ENCODE results near the gene KLRF2. TPM values are rescaled to one million over a fixed set of nuclear protein-coding genes. Genes with fewer than 3 reads are reported as not detected.

KLRF2 gene
- total RNA-seq, 2 donors from 2014 or later = not detected

GRCh38 chr12:9925705-9926393, 44.6 kb downstream of the KLRF2 start:
- no peak overlapping the region for H3K27ac Mint-ChIP-seq
- Histone ChIP-seq H3K4me3 (ENCODE audit: low read length) (no peak overlapping the region), H3K9ac (ENCODE audit: extremely low read depth, low read length, poor library complexity, severe bottlenecking) (no peak overlapping the region), H3K9me3 (ENCODE audit: control insufficient read depth, low read length) (no peaks in the 10 kb centered on the region), H3K4me1 (ENCODE audit: control insufficient read depth, insufficient read depth, low read length) (no peaks in the 10 kb centered on the region), H3K27ac (ENCODE audit: low read depth, low read length) (no peak overlapping the region), H3K36me3 (ENCODE audit: control insufficient read depth, insufficient read depth, low read length) (no peaks in the 10 kb centered on the region), H3K27me3 (ENCODE audit: control insufficient read depth, insufficient read depth, low read length, poor library complexity, severe bottlenecking) (no peaks in the 10 kb centered on the region)
- no peaks in the 10 kb centered on the region for H3K36me3 Mint-ChIP-seq (ENCODE audit: low read depth)
- WGBS, 2 experiments (ENCODE audit: insufficient coverage in 1 of 2, insufficient read length in 1 of 2) = 4 to 29% methylated on average over 4 to 5 of the region's 5 CpGs
- no peaks in the 10 kb centered on the region for H3K27me3 Mint-ChIP-seq (ENCODE audit: insufficient read depth)
- DNase-seq = peak; percentile 79
- TF ChIP-seq CTCF (conservative IDR thresholded peaks at IDR 0.05) = peak; percentile 89
- no peak overlapping the region for H3K4me3 Mint-ChIP-seq
- no peaks in the 10 kb centered on the region for H3K9me3 Mint-ChIP-seq
- peaks cover 2% of the 10 kb centered on the region for H3K4me1 Mint-ChIP-seq

- H3K9me3 Mint-ChIP-seq = no peaks in the 10 kb centered on the region
- no peaks in the 10 kb centered on the region for H3K36me3 ChIP-seq (ENCODE audit: control insufficient read depth, insufficient read depth, low read length)
- TF ChIP-seq CTCF (conservative IDR thresholded peaks at IDR 0.05) = no peak
These were observed 45.6 kb downstream of the KLRF2 start for GRCh38 chr12:9926876-9927275.

GRCh38 chr12:9928607-9929006, 47.3 kb downstream of the KLRF2 start:
- TF ChIP-seq CTCF (conservative IDR thresholded peaks at IDR 0.05) = no peak
- Mint-ChIP-seq H3K27ac (no peak overlapping the region), H3K36me3 (ENCODE audit: low read depth) (no peaks in the 10 kb centered on the region), H3K4me3 (no peak overlapping the region), H3K4me1 (peaks cover 11% of the 10 kb centered on the region), H3K9me3 (no peaks in the 10 kb centered on the region), H3K27me3 (ENCODE audit: insufficient read depth) (no peaks in the 10 kb centered on the region)
- H3K4me1 ChIP-seq (ENCODE audit: control insufficient read depth, insufficient read depth, low read length) = peaks cover 11% of the 10 kb centered on the region
- H3K4me3 ChIP-seq (ENCODE audit: low read length) = no peak overlapping the region
- no peak for DNase-seq
- H3K27ac ChIP-seq (ENCODE audit: low read depth, low read length) = no peak overlapping the region
- no peaks in the 10 kb centered on the region for H3K27me3 ChIP-seq (ENCODE audit: control insufficient read depth, insufficient read depth, low read length, poor library complexity, severe bottlenecking)
- H3K9me3 ChIP-seq (ENCODE audit: control insufficient read depth, low read length) = no peaks in the 10 kb centered on the region
- WGBS, 2 experiments (ENCODE audit: insufficient coverage in 1 of 2, insufficient read length in 1 of 2) = 96 to 100% methylated on average over 1 to 3 of the region's 3 CpGs
- H3K9ac ChIP-seq (ENCODE audit: extremely low read depth, low read length, poor library complexity, severe bottlenecking) = no peak overlapping the region
- no peaks in the 10 kb centered on the region for H3K36me3 ChIP-seq (ENCODE audit: control insufficient read depth, insufficient read depth, low read length)

More at GRCh38 chr12:9926876-9927275, 45.6 kb downstream of the KLRF2 start:
- Histone ChIP-seq H3K9ac (ENCODE audit: extremely low read depth, low read length, poor library complexity, severe bottlenecking) (no peak overlapping the region), H3K4me1 (ENCODE audit: control insufficient read depth, insufficient read depth, low read length) (peaks cover 10% of the 10 kb centered on the region), H3K27ac (ENCODE audit: low read depth, low read length) (no peak overlapping the region), H3K4me3 (ENCODE audit: low read length) (no peak overlapping the region), H3K9me3 (ENCODE audit: control insufficient read depth, low read length) (no peaks in the 10 kb centered on the region), H3K27me3 (ENCODE audit: control insufficient read depth, insufficient read depth, low read length, poor library complexity, severe bottlenecking) (no peaks in the 10 kb centered on the region)
- Mint-ChIP-seq H3K27me3 (ENCODE audit: insufficient read depth) (no peaks in the 10 kb centered on the region), H3K27ac (no peak overlapping the region), H3K4me3 (no peak overlapping the region), H3K4me1 (peaks cover 8% of the 10 kb centered on the region), H3K36me3 (ENCODE audit: low read depth) (no peaks in the 10 kb centered on the region)
- DNase-seq = no peak
- WGBS, 2 experiments (ENCODE audit: insufficient coverage in 1 of 2, insufficient read length in 1 of 2) = 94 to 98% methylated on average over 2 to 3 of the region's 3 CpGs
